Fibroblast of lung (primary cell): ENCODE measurements around the gene ATP8B2. TPM values are rescaled to one million over a fixed set of nuclear protein-coding genes. Genes with fewer than 3 reads are reported as not detected.
A peak's percentile ranks its signal among the peaks of the same experiment; 100 is the strongest.

Experiments
- DNase-seq, 2 donors: peaks; one replicate each; pipeline versions ENCODE4 v3.0.0 to v3.0.0-alpha.2; 2010; ENCODE audit warnings: low read depth in 2 of 2
- H2AFZ ChIP-seq: 2 replicates; pipeline ENCODE4 v1.5.1; 2012; ENCODE audit warnings: low read length, control low read depth, inconsistent platforms
- H3K27ac ChIP-seq: 2 replicates; pipeline ENCODE4 v1.5.1; 2011; ENCODE audit warnings: low read length, control low read depth; ENCODE audit not compliant: insufficient read depth
- H3K27me3 ChIP-seq: 2 replicates; pipeline ENCODE4 v1.5.1; 2011; ENCODE audit warnings: mild to moderate bottlenecking, low read length; ENCODE audit not compliant: control insufficient read depth, insufficient read depth
- H3K36me3 ChIP-seq: 2 replicates; pipeline ENCODE4 v1.5.1; 2011; ENCODE audit warnings: low read length; ENCODE audit not compliant: control insufficient read depth, insufficient read depth
- H3K4me1 ChIP-seq: 2 replicates; pipeline ENCODE4 v1.5.1; 2011; ENCODE audit warnings: low read length; ENCODE audit not compliant: control insufficient read depth, insufficient read depth; ENCODE audit errors: extremely low read depth
- H3K4me2 ChIP-seq: 2 replicates; pipeline ENCODE4 v1.5.1; 2011; ENCODE audit warnings: low read length, control low read depth; ENCODE audit not compliant: insufficient read depth; ENCODE audit errors: extremely low read depth
- H3K4me3 ChIP-seq, 4 experiments: fragments of 200-600 bp in 1 of 4; sonication (generic) in 1 of 4; replicated peaks in 1 of 4; 2 replicates each; pipeline ENCODE4 v1.5.1; 2011 to 2016; ENCODE audit warnings: low read length in 4 of 4, low read depth in 3 of 4, mild to moderate bottlenecking in 3 of 4, control low read depth in 2 of 4, inconsistent platforms in 1 of 4, mixed read lengths in 1 of 4; ENCODE audit not compliant: insufficient read depth in 1 of 4; ENCODE audit errors: control extremely low read depth in 1 of 4
- H3K79me2 ChIP-seq: 2 replicates; pipeline ENCODE4 v1.5.1; 2012; ENCODE audit warnings: mild to moderate bottlenecking, low read length, inconsistent platforms; ENCODE audit not compliant: control insufficient read depth, insufficient read depth
- H3K9ac ChIP-seq: 2 replicates; pipeline ENCODE4 v1.5.1; 2011; ENCODE audit warnings: mild to moderate bottlenecking, low read length, control low read depth; ENCODE audit not compliant: insufficient read depth
- H3K9me3 ChIP-seq: 2 replicates; pipeline ENCODE4 v1.5.1; 2012; ENCODE audit warnings: low read depth, low read length; ENCODE audit not compliant: control insufficient read depth, insufficient read depth
- H4K20me1 ChIP-seq: 2 replicates; pipeline ENCODE4 v1.5.1; 2011; ENCODE audit warnings: low read length; ENCODE audit not compliant: control insufficient read depth, insufficient read depth; ENCODE audit errors: extremely low read depth
- CTCF ChIP-seq, 2 donors: IDR thresholded peaks in 1 of 2; conservative IDR thresholded peaks in 1 of 2; 1 replicate in 1 of 2; 2 replicates in 1 of 2; pipeline ENCODE4 v1.5.1; 2011 to 2012; ENCODE audit warnings: low read length in 2 of 2, control low read depth in 1 of 2, inconsistent platforms in 1 of 2, low read depth in 1 of 2, mild to moderate bottlenecking in 1 of 2
- EZH2 ChIP-seq: IDR thresholded peaks from 2 replicates; pipeline ENCODE4 v1.5.1; 2012; ENCODE audit warnings: low read length, control low read depth, mild to moderate bottlenecking; ENCODE audit errors: missing control alignments
- polyA plus RNA-seq, 2 donors: library from polyadenylated mRNA; depleted of rRNA in 1 of 2; stranded (reverse) in 1 of 2; unstranded in 1 of 2; fragments of >200 nt; gene quantifications; 2 replicates each; pipeline ENCODE4 v1.2.1, GENCODE V29; 2011 to 2012; ENCODE audit warnings: missing spikeins in 1 of 2
- total RNA-seq: library from RNA; depleted of rRNA; stranded (reverse); fragments of >200 nt; gene quantifications from 2 replicates; pipeline ENCODE4 v1.2.1, GENCODE V29; 2014

Gene ATP8B2
- total and polyA plus RNA-seq, 2 donors (not counting 1 experiment from before 2014, with no cell fraction given) = 101 to 205 TPM

GRCh38 chr1:154353460-154353904 lies 28.2 kb downstream of the ATP8B2 start:
- H3K27me3 ChIP-seq = peaks cover 4% of the 10 kb centered on the region

GRCh38 chr1:154353966-154354365 lies 28.6 kb downstream of the ATP8B2 start:
- Histone ChIP-seq H4K20me1 (no peaks in the 10 kb centered on the region), H3K36me3 (peaks cover 2% of the 10 kb centered on the region), H3K4me1 (peaks cover 11% of the 10 kb centered on the region), H3K79me2 (no peaks in the 10 kb centered on the region), H3K9me3 (no peaks in the 10 kb centered on the region), H3K4me2 (no peak overlapping the region), H3K27ac (no peak overlapping the region), H3K4me3 (no peak overlapping the region), H2AFZ (no peak overlapping the region), H3K27me3 (peaks cover 4% of the 10 kb centered on the region), H3K9ac (no peak overlapping the region)
- no peak for DNase-seq
- TF ChIP-seq EZH2 = no peak
- TF ChIP-seq CTCF (conservative IDR thresholded peaks at IDR 0.05 in 1 of 2, IDR thresholded peaks at IDR 0.05 in 1 of 2; ENCODE audit: low read depth in 1 of 2, low read length in 2 of 2) = no peak

More at GRCh38 chr1:154353460-154353904, 28.2 kb downstream of the ATP8B2 start:
- H3K4me2 ChIP-seq = peak overlapping the region; percentile 17
- H3K79me2 ChIP-seq = no peaks in the 10 kb centered on the region
- H3K36me3 ChIP-seq = peaks cover 6% of the 10 kb centered on the region
- no peak overlapping the region for H3K9ac ChIP-seq
- peak overlapping the region in 2 of 4 experiments; percentile 4 to 25 for H3K4me3 ChIP-seq
- no peak overlapping the region for H2AFZ ChIP-seq
- DNase-seq = peak; percentile 42 to 63
- no peak for TF ChIP-seq EZH2
- peak; percentile 35 to 50 for TF ChIP-seq CTCF (conservative IDR thresholded peaks at IDR 0.05 in 1 of 2, IDR thresholded peaks at IDR 0.05 in 1 of 2; ENCODE audit: low read depth in 1 of 2, low read length in 2 of 2)
- no peaks in the 10 kb centered on the region for H3K9me3 ChIP-seq
- H4K20me1 ChIP-seq = no peaks in the 10 kb centered on the region
- peaks cover 11% of the 10 kb centered on the region for H3K4me1 ChIP-seq
- peak overlapping the region; percentile 13 for H3K27ac ChIP-seq

GRCh38 chr1:154358519-154358918 lies 33.2 kb downstream of the ATP8B2 start:
- Histone ChIP-seq H3K9ac (no peak overlapping the region), H2AFZ (no peak overlapping the region), H4K20me1 (no peaks in the 10 kb centered on the region), H3K9me3 (no peaks in the 10 kb centered on the region), H3K79me2 (no peaks in the 10 kb centered on the region), H3K27me3 (peaks cover 4% of the 10 kb centered on the region), H3K4me3 (no peak overlapping the region), H3K4me2 (no peak overlapping the region), H3K36me3 (no peaks in the 10 kb centered on the region), H3K27ac (no peak overlapping the region), H3K4me1 (peaks cover 3% of the 10 kb centered on the region)
- TF ChIP-seq EZH2 = no peak
- DNase-seq = no peak
